ENCODE measurements around the gene KCNQ5. TPM values are rescaled to one million over a fixed set of nuclear protein-coding genes. Genes with fewer than 3 reads are reported as not detected.
A peak's percentile ranks its signal among the peaks of the same experiment; 100 is the strongest.

The KCNQ5 gene
- total RNA-seq, 1 experiment from 2014 or later, result 2.1 TPM

- no peak for DNase-seq (ENCODE audit: low spot score)
Observed at GRCh38 chr6:72675396-72675795, 53.5 kb downstream of the KCNQ5 start.

- DNase-seq (ENCODE audit: low spot score), result no peak
Observed at GRCh38 chr6:72676995-72677394, 55.1 kb downstream of the KCNQ5 start.

DNA sequence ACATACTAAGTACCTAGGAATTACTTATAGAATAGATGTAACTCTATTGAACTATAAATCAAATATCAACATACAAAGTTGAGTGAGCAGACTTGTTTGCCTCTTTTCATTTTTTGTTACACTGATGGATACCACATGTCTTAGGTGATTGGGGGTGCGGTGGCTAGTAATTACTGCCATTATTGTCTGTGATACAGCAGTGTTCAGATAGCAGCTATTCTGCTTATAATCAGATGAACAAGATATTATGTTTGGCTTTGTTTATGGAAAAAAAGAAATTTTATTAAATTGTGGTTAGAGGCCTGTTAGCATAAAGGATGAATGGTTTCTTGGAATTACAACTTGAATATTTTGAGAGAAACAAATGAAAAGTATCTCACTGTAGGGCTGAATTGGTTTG, 55.9 kb downstream of the KCNQ5 start:
- DNase-seq (ENCODE audit: low spot score), result no peak

- no peak for DNase-seq (ENCODE audit: low spot score)
Observed at GRCh38 chr6:72683797-72684196, 61.9 kb downstream of the KCNQ5 start.

GRCh38 chr6:72689107-72689954, 67.5 kb downstream of the KCNQ5 start:
- peak; percentile 32 for DNase-seq (ENCODE audit: low spot score)

- DNase-seq (ENCODE audit: low spot score), result no peak
Observed at GRCh38 chr6:72691249-72691648, 69.4 kb downstream of the KCNQ5 start.

GRCh38 chr6:72696055-72696454, 74.2 kb downstream of the KCNQ5 start:
- DNase-seq (ENCODE audit: low spot score), result no peak

GRCh38 chr6:72699159-72699558, 77.3 kb downstream of the KCNQ5 start:
- no peak for DNase-seq (ENCODE audit: low spot score)

DNA sequence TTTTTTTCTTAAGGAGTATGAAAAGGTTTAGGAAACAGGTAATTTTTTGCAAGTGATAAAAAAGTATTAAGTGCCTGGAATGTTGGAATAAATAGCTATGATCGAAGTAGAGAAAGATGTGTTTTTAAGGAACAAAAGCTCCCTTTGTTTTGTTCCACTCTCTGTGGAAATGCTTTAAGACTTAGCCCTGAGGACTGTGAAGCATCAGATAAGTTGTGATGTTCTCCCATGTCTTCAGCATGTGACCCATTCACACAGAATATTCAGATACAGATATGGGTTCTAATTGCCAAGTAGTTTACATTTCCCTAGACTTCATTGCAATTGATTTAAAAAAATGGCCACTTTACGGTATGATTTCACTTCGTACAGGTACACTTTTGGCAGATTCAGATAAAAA, 80.6 kb downstream of the KCNQ5 start:
- DNase-seq (ENCODE audit: low spot score), result no peak

DNA sequence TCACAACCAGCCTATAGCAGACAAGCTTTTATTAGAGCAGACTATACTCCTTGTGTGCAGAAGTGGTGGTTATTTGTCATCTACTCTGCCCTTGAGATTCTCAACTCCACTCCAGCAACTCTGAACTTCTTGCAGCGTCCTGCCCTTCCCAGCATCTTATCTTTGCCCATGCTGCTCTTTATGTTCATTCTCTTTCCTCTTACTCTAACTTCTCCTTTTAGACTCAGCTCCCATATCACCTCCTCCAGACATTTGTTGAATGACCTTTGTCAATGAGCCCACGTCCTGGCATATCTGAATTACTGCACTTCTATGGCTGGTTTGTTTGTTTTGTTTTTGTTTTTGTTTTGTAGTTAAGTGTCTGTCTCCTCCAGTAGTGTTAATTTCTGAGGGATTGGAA, 81.2 kb downstream of the KCNQ5 start:
- no peak for DNase-seq (ENCODE audit: low spot score)

GRCh38 chr6:72704979-72705378, 83.1 kb downstream of the KCNQ5 start:
- no peak for DNase-seq (ENCODE audit: low spot score)

- no peak for DNase-seq (ENCODE audit: low spot score)
Observed at GRCh38 chr6:72709431-72709830, 87.6 kb downstream of the KCNQ5 start.

- DNase-seq (ENCODE audit: low spot score), result no peak
Observed at GRCh38 chr6:72711731-72712130, 89.9 kb downstream of the KCNQ5 start.

- DNase-seq (ENCODE audit: low spot score), result no peak
Observed at GRCh38 chr6:72712910-72713309, 91.0 kb downstream of the KCNQ5 start.

DNA sequence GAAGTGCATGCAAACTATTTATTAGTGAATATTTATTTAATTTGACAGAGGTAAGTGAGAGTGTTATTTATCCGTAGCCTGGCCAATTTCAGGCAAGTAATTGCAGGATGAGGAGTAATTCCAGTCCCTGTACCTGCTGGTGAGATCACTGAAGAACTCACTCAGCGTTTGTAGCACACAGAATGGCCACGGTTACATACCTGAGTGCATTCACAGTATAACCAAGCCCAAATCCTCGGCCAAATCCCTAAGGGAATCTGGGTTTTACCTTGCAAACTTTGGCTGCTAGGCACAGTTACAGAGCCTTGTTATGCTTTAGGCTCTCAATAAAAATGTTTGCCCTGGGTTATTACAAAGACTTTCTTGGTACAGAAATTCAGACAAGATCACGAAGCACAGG, 93.3 kb downstream of the KCNQ5 start:
- no peak for DNase-seq (ENCODE audit: low spot score)

GRCh38 chr6:72716916-72717315, 95.1 kb downstream of the KCNQ5 start:
- no peak for DNase-seq (ENCODE audit: low spot score)

GRCh38 chr6:72720464-72720863, 98.6 kb downstream of the KCNQ5 start:
- DNase-seq (ENCODE audit: low spot score), result no peak

DNA sequence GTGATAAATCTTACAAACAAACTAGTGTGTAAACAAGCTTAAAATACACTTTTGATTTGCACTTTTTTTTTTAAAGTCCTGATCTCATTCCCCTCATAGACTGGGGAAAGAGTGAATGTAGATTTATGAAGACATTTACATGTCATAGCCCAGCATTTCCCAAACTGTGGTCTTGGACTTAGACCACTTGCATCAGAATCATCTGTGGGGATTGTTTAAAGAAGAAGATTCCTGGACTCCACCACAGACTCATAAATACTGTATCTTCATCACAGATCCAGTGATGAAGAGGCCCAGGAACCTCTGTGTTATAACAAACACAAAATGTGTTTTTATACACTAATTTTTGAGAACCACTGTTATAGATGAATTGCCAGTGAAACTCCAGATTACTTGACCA, 99.5 kb downstream of the KCNQ5 start:
- no peak for DNase-seq (ENCODE audit: low spot score)

DNA sequence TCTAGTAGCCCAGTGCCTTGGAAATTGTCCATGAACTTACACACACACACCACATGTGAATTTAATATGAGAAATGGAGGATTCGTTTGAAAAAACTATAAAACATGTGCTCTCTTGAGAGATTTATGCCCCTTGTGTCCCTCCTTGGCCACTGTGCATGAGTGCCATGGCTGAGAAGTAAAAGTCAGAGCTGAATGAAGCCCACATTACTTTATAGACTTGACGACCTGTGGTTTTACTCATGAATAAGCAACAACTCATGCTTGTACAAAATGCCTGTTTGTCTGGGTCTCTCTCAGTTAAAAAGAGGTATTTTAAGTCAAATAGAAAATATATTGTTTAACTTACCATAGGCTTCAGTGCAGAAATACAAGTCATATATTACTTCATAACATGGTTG, 102.7 kb downstream of the KCNQ5 start:
- DNase-seq (ENCODE audit: low spot score), result no peak

DNA sequence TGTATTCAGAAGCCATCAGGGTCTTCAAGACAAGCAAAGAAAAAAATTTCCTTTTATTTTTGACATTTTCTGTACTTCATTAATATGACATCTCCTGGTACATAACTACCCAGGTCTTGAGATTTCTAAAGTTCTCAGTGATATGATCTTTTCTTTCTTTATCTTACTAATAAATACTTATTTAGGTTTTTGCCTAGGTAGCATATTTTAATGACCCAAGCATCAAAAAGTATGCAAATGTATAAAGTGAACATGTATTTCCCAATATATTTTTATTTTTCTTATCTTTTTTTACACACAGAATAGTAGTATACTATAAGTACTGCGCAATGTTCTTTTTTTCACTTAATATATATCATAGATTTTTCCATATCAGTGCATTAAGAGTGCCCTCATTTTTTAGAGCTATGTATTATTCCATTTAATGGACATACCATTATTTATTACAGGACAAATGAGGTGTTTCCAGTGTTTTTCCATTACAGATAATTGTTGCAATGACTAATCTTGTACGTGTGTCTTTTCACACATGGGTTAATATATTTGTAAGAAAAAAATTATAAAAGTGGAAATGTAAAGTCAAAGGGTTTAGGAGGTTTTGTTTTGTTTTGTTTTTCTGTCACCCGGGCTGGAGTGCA, 107.0 kb downstream of the KCNQ5 start:
- DNase-seq (ENCODE audit: low spot score), result no peak

- no peak for DNase-seq (ENCODE audit: low spot score)
Observed at GRCh38 chr6:72733045-72733444, 111.2 kb downstream of the KCNQ5 start.

DNA sequence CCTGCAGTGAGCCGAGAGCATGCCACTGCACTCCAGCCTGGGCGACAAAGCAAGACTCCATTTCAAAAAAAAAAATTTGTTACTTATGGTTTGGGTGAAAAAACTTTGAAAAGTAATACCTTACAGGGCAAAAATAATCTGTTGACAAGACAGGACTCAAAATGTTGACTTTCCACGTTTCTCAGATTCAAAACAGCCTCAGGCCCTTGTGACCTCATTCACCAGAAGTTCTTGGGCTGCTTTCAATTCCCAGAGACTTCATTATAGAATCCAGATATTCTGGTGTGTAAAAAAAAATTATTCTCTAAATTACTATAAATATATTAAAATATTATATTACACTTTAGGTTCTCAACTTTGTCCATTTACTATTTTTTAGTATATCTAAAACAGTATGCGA, 116.2 kb downstream of the KCNQ5 start:
- no peak for DNase-seq (ENCODE audit: low spot score)

- no peak for DNase-seq (ENCODE audit: low spot score)
Observed at GRCh38 chr6:72739368-72739779, 117.5 kb downstream of the KCNQ5 start.
